Parathyroid adenoma (tissue), 2 donors: ENCODE measurements around the gene ZCCHC24.

Source experiments
- H2AFZ ChIP-seq: fragments of 300-600 bp; sonication (generic); one replicate; pipeline ENCODE4 v1.7.0; 2017; ENCODE audit warnings: antibody characterized with exemption, mild to moderate bottlenecking
- H3K27ac ChIP-seq: fragments of 300-600 bp; sonication (generic); one replicate; pipeline ENCODE4 v1.7.0; 2017
- H3K27me3 ChIP-seq: fragments of 300-600 bp; sonication (generic); one replicate; pipeline ENCODE4 v1.7.0; 2017; ENCODE audit warnings: low read length; ENCODE audit not compliant: control insufficient read depth, insufficient read depth
- H3K36me3 ChIP-seq: fragments of 300-600 bp; sonication (generic); one replicate; pipeline ENCODE4 v1.7.0; 2017; ENCODE audit warnings: low read length; ENCODE audit not compliant: control insufficient read depth, insufficient read depth
- H3K4me1 ChIP-seq: fragments of 300-600 bp; sonication (generic); one replicate; pipeline ENCODE4 v1.7.0; 2017; ENCODE audit warnings: control low read depth
- H3K4me2 ChIP-seq: fragments of 300-600 bp; sonication (generic); one replicate; pipeline ENCODE4 v1.7.0; 2017; ENCODE audit warnings: low read length
- H3K4me3 ChIP-seq: fragments of 300-600 bp; sonication (generic); one replicate; pipeline ENCODE4 v1.7.0; 2017; ENCODE audit warnings: low read depth, low read length
- H3K79me2 ChIP-seq: fragments of 300-600 bp; sonication (generic); one replicate; pipeline ENCODE4 v1.7.0; 2017; ENCODE audit warnings: control low read depth
- H3K9ac ChIP-seq: fragments of 300-600 bp; sonication (generic); one replicate; pipeline ENCODE4 v1.7.0; 2017; ENCODE audit warnings: mild to moderate bottlenecking
- H3K9me3 ChIP-seq: fragments of 300-600 bp; sonication (generic); one replicate; pipeline ENCODE4 v1.7.0; 2017; ENCODE audit warnings: low read length; ENCODE audit not compliant: control insufficient read depth
- TF ChIP-seq, protein P1 (sequence below): fragments of 300-600 bp; sonication (generic); IDR thresholded peaks from one replicate; pipeline ENCODE4 v1.7.0; 2017; ENCODE audit warnings: antibody characterized with exemption, mild to moderate bottlenecking
- donor health status: primary hyperparathyroidism.

Gene ZCCHC24

GRCh38 chr10:79411546-79412495 lies 33.6 kb downstream of the ZCCHC24 start:
- no peak overlapping the region for H3K27ac ChIP-seq

GRCh38 chr10:79410315-79411094 lies 34.9 kb downstream of the ZCCHC24 start:
- Histone ChIP-seq H3K27me3 (no peaks in the 10 kb centered on the region), H3K9ac (no peak overlapping the region), H3K4me2 (no peak overlapping the region), H2AFZ (no peak overlapping the region), H3K4me1 (peaks cover 18% of the 10 kb centered on the region), H3K36me3 (no peaks in the 10 kb centered on the region), H3K27ac (no peak overlapping the region), H3K4me3 (no peak overlapping the region), H3K79me2 (peaks cover 13% of the 10 kb centered on the region), H3K9me3 (no peaks in the 10 kb centered on the region)
- TF ChIP-seq, protein P1, sequence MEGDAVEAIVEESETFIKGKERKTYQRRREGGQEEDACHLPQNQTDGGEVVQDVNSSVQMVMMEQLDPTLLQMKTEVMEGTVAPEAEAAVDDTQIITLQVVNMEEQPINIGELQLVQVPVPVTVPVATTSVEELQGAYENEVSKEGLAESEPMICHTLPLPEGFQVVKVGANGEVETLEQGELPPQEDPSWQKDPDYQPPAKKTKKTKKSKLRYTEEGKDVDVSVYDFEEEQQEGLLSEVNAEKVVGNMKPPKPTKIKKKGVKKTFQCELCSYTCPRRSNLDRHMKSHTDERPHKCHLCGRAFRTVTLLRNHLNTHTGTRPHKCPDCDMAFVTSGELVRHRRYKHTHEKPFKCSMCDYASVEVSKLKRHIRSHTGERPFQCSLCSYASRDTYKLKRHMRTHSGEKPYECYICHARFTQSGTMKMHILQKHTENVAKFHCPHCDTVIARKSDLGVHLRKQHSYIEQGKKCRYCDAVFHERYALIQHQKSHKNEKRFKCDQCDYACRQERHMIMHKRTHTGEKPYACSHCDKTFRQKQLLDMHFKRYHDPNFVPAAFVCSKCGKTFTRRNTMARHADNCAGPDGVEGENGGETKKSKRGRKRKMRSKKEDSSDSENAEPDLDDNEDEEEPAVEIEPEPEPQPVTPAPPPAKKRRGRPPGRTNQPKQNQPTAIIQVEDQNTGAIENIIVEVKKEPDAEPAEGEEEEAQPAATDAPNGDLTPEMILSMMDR = no peak

More at GRCh38 chr10:79411546-79412495, 33.6 kb downstream of the ZCCHC24 start:
- TF ChIP-seq, protein P1 = no peak
- Histone ChIP-seq H3K4me3 (no peak overlapping the region), H3K9me3 (no peaks in the 10 kb centered on the region), H3K36me3 (no peaks in the 10 kb centered on the region), H3K4me2 (no peak overlapping the region), H3K27me3 (no peaks in the 10 kb centered on the region), H2AFZ (no peak overlapping the region), H3K9ac (no peak overlapping the region), H3K4me1 (peaks cover 6% of the 10 kb centered on the region), H3K79me2 (peaks cover 15% of the 10 kb centered on the region)

DNA sequence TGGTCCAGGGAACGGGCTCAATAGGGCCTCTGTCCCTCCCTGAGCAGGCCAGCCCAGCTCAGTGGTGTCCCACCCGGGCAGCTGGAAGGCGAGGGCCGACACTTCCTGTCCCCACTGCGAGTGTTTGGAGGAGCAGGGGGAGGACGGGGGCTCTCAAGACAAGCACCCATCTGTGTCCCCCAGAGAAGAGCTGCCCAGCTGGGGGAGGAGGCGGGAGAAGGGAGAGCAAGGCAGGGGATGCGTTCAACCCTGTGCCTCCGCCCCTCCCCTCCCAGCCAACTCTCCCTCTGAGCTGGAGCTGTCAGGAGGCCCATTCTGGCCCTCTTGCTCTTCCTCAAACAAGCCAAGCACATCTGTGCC lies 35.7 kb downstream of the ZCCHC24 start:
- Histone ChIP-seq H3K9me3 (no peaks in the 10 kb centered on the region), H2AFZ (no peak overlapping the region), H3K79me2 (peaks cover 8% of the 10 kb centered on the region), H3K27me3 (no peaks in the 10 kb centered on the region), H3K9ac (no peak overlapping the region), H3K4me1 (peaks cover 26% of the 10 kb centered on the region), H3K4me3 (no peak overlapping the region), H3K36me3 (no peaks in the 10 kb centered on the region), H3K4me2 (no peak overlapping the region), H3K27ac (no peak overlapping the region)
- TF ChIP-seq, protein P1 = no peak

GRCh38 chr10:79409038-79409725 lies 36.2 kb downstream of the ZCCHC24 start:
- Histone ChIP-seq H3K4me3 (no peak overlapping the region), H2AFZ (no peak overlapping the region), H3K79me2 (peaks cover 7% of the 10 kb centered on the region), H3K4me1 (peaks cover 31% of the 10 kb centered on the region), H3K9me3 (no peaks in the 10 kb centered on the region), H3K27me3 (no peaks in the 10 kb centered on the region), H3K27ac (no peak overlapping the region), H3K9ac (no peak overlapping the region), H3K36me3 (no peaks in the 10 kb centered on the region), H3K4me2 (no peak overlapping the region)
- TF ChIP-seq, protein P1 = no peak
